Keratinocyte (primary cell): Measurements from ENCODE around the gene NAPA. TPM values are rescaled to one million over a fixed set of nuclear protein-coding genes. Genes with fewer than 3 reads are reported as not detected.

Source experiments
- DNase-seq: peaks from one replicate; pipeline ENCODE4 v3.0.0-alpha.2; 2011; ENCODE audit warnings: low read depth, missing footprints, low spot score
- FAIRE-seq: peaks from 2 replicates; lab custom pipeline; 2011; peaks lifted over from hg19 to GRCh38; lab: Jason Lieb, UNC
- H2AFZ ChIP-seq: 2 replicates; pipeline ENCODE4 v1.6.0; 2012; ENCODE audit warnings: low read length, control low read depth, inconsistent platforms; ENCODE audit not compliant: control insufficient read depth
- H3K27ac ChIP-seq: 2 replicates; pipeline ENCODE4 v1.5.1; 2011; ENCODE audit warnings: low read length; ENCODE audit not compliant: control insufficient read depth, insufficient read depth
- H3K27me3 ChIP-seq: 3 replicates; pipeline ENCODE4 v1.6.0; 2011; ENCODE audit warnings: low read length; ENCODE audit not compliant: control insufficient read depth, insufficient read depth; ENCODE audit errors: extremely low read depth
- H3K36me3 ChIP-seq, 2 experiments: 2 replicates in 1 of 2; 3 replicates in 1 of 2; pipeline ENCODE4 v1.5.1; 2011; ENCODE audit warnings: low read length in 2 of 2, mild to moderate bottlenecking in 1 of 2; ENCODE audit not compliant: control insufficient read depth in 2 of 2, insufficient read depth in 2 of 2; ENCODE audit errors: extremely low read depth in 1 of 2
- H3K4me1 ChIP-seq: 3 replicates; pipeline ENCODE4 v1.5.1; 2011; ENCODE audit warnings: low read length; ENCODE audit not compliant: control insufficient read depth, insufficient read depth; ENCODE audit errors: extremely low read depth
- H3K4me2 ChIP-seq: 3 replicates; pipeline ENCODE4 v1.6.0; 2011; ENCODE audit warnings: low read depth, low read length; ENCODE audit not compliant: control insufficient read depth, insufficient read depth; ENCODE audit errors: extremely low read depth
- H3K4me3 ChIP-seq, 3 experiments: fragments of 200-600 bp in 1 of 3; sonication (generic) in 1 of 3; 2 replicates in 2 of 3; 3 replicates in 1 of 3; pipeline ENCODE4 v1.5.1; 2011 to 2016; ENCODE audit warnings: low read length in 3 of 3, mild to moderate bottlenecking in 3 of 3, control low read depth in 2 of 3, inconsistent platforms in 1 of 3, low read depth in 1 of 3, mixed read lengths in 1 of 3, mixed run types in 1 of 3, moderate library complexity in 1 of 3; ENCODE audit not compliant: control insufficient read depth in 2 of 3, insufficient read depth in 2 of 3; ENCODE audit errors: extremely low read depth in 1 of 3
- H3K79me2 ChIP-seq: 2 replicates; pipeline ENCODE4 v1.6.0; 2012; ENCODE audit warnings: low read length; ENCODE audit not compliant: control insufficient read depth, insufficient read depth
- H3K9ac ChIP-seq: 3 replicates; pipeline ENCODE4 v1.6.0; 2011; ENCODE audit warnings: low read length; ENCODE audit not compliant: control insufficient read depth, insufficient read depth; ENCODE audit errors: extremely low read depth
- H3K9me1 ChIP-seq: 3 replicates; pipeline ENCODE4 v1.6.0; 2011; ENCODE audit warnings: low read length; ENCODE audit not compliant: control insufficient read depth, insufficient read depth; ENCODE audit errors: extremely low read depth
- H3K9me3 ChIP-seq: 2 replicates; pipeline ENCODE4 v1.5.1; 2012; ENCODE audit warnings: low read depth, low read length; ENCODE audit not compliant: control insufficient read depth
- H4K20me1 ChIP-seq: 3 replicates; pipeline ENCODE4 v1.6.0; 2011; ENCODE audit warnings: low read length; ENCODE audit not compliant: control insufficient read depth, insufficient read depth; ENCODE audit errors: extremely low read depth
- CTCF ChIP-seq, 3 experiments: IDR thresholded peaks in 1 of 3; conservative IDR thresholded peaks in 1 of 3; optimal IDR thresholded peaks in 1 of 3; 2 replicates in 2 of 3; 3 replicates in 1 of 3; pipeline versions ENCODE3 to v1.5.1; 2011; ENCODE audit warnings: low read length in 3 of 3, mild to moderate bottlenecking in 3 of 3, moderate library complexity in 2 of 3, control low read depth in 1 of 3, inconsistent platforms in 1 of 3; ENCODE audit not compliant: insufficient read depth in 2 of 3; ENCODE audit errors: extremely low read depth in 1 of 3
- EZH2 ChIP-seq: IDR thresholded peaks from one replicate; pipeline ENCODE4 v1.6.1; 2012; ENCODE audit warnings: inconsistent platforms, mild to moderate bottlenecking, low read length, moderate library complexity
- dilution Hi-C: fragments of 300-500 bp; cut with MboI; formaldehyde crosslinking; loops from one replicate; pipeline ENCODE4 v1.7.0; 2020; ENCODE audit warnings: low sequenced_read_pairs; ENCODE audit not compliant: extremely low pct_ligation_motif_present
- polyA plus RNA-seq, 5 experiments: library from polyadenylated mRNA; depleted of rRNA in 3 of 5; stranded (reverse) in 3 of 5; stranded (forward) in 1 of 5; unstranded in 1 of 5; fragments of >200 nt; gene quantifications; 1 replicate in 1 of 5; 2 replicates in 3 of 5; 3 replicates in 1 of 5; pipeline versions ENCODE4 v1.2.1 to v1.2.3, GENCODE V29; 2011 to 2012; ENCODE audit warnings: missing spikeins in 2 of 5, low read depth in 1 of 5, low replicate concordance in 1 of 5

NAPA gene
- polyA plus RNA-seq, 1 donor (not counting 4 experiments of a cell fraction or from before 2014, with no cell fraction given): 89.0 TPM

- Histone ChIP-seq H3K4me3 (no peak overlapping the region), H3K4me1 (no peaks in the 10 kb centered on the region), H3K36me3 (no peaks in the 10 kb centered on the region), H3K9ac (no peak overlapping the region), H4K20me1 (no peaks in the 10 kb centered on the region), H3K79me2 (no peaks in the 10 kb centered on the region), H3K27ac (no peak overlapping the region), H3K27me3 (peaks cover 22% of the 10 kb centered on the region), H2AFZ (no peak overlapping the region), H3K9me3 (no peaks in the 10 kb centered on the region), H3K9me1 (no peaks in the 10 kb centered on the region), H3K4me2 (no peak overlapping the region)
- FAIRE-seq: no peak
- DNase-seq: no peak
- dilution Hi-C loops: no loop called here
- TF ChIP-seq EZH2 (no peak), CTCF (optimal IDR thresholded peaks at IDR 0.05 in 1 of 3, IDR thresholded peaks at IDR 0.05 in 1 of 3, conservative IDR thresholded peaks at IDR 0.05 in 1 of 3; ENCODE audit: extremely low read depth in 1 of 3, insufficient read depth in 2 of 3, low read length in 3 of 3) (no peak)
Measured at GRCh38 chr19:47464675-47465419, 50.0 kb downstream of the NAPA start.

GRCh38 chr19:47461876-47462275, 53.0 kb downstream of the NAPA start:
- Histone ChIP-seq H3K4me2 (no peak overlapping the region), H3K9ac (no peak overlapping the region), H2AFZ (no peak overlapping the region), H3K79me2 (no peaks in the 10 kb centered on the region), H3K36me3 (no peaks in the 10 kb centered on the region), H3K9me1 (no peaks in the 10 kb centered on the region), H3K27ac (no peak overlapping the region), H3K4me3 (no peak overlapping the region), H3K4me1 (no peaks in the 10 kb centered on the region), H3K9me3 (peaks cover under 1% of the 10 kb centered on the region), H4K20me1 (no peaks in the 10 kb centered on the region), H3K27me3 (peaks cover 31% of the 10 kb centered on the region)
- FAIRE-seq: no peak
- dilution Hi-C loops: no loop called here
- TF ChIP-seq CTCF (optimal IDR thresholded peaks at IDR 0.05 in 1 of 3, IDR thresholded peaks at IDR 0.05 in 1 of 3, conservative IDR thresholded peaks at IDR 0.05 in 1 of 3; ENCODE audit: extremely low read depth in 1 of 3, insufficient read depth in 2 of 3, low read length in 3 of 3) (no peak), EZH2 (no peak)
- no peak for DNase-seq
